ENCODE data around the gene RRP7A.
"Not testable (repeated sequence)": the region's sequence is repeated elsewhere in the genome, so short reads cannot be mapped to it uniquely, and the experiment has no call there.

RRP7A gene

DNA sequence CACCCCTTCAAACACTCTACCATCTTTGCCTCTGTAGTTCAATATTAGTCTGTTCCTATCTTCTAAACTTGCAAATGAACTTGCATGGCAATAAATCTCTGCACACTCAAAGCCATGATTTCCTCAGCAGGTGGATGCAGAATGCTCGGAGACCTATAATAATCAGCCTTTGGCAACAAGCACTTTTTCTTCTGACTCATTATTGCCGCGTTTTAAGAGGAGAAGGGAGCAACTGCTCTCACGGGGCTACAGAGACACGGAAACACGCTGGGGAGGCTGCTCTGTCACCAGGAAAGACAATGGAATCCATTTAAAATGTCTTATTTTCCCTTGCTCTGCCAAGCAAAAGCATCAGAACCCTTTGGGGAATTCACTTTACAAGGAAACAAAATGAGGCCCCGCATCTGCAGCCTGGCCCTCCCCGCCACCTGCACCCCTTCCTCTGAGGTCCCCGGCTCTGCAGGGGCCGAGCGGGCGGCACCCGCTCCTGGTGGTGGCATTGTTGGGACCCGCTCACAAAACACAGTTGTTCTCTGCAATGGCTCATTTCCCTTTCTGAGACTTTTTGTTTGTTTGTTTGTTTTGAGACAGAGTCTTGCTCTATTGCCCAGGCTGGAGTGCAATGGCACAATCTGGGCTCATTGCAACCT is 15.6 kb upstream of the RRP7A start:
- not testable (repeated sequence) for DNase-seq

- no peak for DNase-seq
Measured at GRCh38 chr22:42533638-42533977, 14.0 kb upstream of the RRP7A start.

DNA sequence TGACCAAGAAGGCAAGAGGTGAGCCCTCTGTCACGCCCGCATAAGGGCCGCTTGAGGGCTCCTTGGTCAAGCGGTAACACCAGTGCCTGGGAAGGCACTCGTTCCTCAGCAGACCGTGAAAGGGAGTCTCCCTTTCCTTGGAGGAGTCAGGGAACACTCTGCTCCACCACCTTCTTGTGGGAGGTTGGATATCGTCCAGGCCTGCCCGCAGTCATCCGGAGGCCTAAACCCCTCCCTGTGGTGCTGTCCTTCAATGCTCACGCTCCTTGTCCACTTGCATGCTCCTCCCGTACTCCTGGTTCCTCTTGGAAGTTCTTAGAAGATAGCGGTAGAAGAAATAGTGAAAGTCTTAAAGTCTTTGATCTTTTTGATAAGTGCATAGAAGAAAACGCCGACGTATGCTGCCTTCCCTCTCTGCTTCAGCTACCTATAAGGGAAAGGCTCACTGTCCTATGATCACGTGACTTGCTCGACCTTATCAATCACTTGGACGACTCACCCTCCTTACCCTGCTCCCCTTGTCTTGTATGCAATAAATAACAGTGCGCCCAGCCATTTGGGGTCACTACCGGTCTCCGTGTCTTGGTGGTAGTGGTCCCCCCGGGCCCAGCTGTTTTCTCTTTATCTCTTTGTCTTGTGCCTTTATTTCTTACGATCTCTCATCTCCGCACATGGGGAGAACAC is 11.9 kb upstream of the RRP7A start:
- peak; percentile 45 for DNase-seq

- DNase-seq: not testable (repeated sequence)
Measured at GRCh38 chr22:42529435-42529834, 9.8 kb upstream of the RRP7A start.

- DNase-seq: no peak
Measured at GRCh38 chr22:42528591-42529307, 9.2 kb upstream of the RRP7A start.

GRCh38 chr22:42522546-42522945 is 3.0 kb upstream of the RRP7A start:
- no peak for DNase-seq

DNA sequence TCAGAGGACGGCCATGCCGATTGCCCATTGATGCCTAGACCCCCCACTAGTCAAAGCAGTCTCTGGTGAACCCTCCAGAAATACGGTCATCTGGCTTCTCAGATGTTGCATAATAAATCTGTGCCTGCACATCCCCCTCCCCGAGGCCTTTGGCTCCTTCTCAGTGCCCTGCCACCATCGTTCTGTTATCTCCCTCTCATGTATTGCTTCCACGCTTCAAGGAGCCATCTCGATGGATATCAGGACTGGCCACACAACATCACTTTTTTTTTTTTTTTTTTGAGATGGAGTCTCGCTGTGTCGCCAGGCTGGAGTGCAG is 1.6 kb upstream of the RRP7A start:
- DNase-seq: no peak

GRCh38 chr22:42518638-42519524 is 715 bp downstream of the RRP7A start:
- DNase-seq: not testable (repeated sequence)

DNA sequence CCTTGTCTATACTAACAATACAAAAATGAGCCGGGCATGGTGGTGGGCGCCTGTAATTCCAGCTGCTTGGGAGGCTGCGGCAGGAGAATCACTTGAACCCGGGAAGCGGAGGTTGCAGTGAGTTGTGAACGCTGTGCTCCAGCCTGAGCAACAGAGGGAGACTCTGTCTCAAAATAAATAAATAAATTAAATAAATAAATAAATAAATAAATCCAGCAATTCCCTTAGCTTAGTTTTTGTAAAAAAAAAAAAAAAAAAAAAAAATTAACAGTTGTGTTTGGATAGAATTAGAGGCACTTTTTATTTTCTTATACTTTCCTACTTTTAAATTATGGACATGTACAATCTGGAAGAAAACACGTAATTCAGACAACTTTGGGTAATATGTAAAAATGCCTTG is 2.5 kb downstream of the RRP7A start:
- DNase-seq: not testable (repeated sequence)

DNA sequence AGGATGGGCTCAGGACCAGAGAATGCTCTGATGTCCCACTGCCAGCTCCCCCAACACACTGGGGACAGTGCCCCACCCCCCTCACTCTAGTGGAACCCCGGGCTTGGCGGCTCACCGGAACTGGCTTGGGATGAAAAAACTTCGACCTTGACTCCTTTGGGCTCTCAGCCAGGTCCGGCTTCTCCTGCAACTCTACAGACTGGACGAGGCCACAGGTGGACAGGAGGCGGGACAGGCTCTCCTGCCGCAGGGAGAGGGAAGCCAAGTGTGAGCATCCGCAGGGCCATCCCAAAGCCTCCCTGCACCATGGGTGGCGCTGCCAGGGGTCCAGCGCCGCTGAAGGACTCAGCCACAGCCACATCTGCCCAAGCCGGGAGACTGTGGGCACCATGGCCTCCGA is 3.7 kb downstream of the RRP7A start:
- DNase-seq: no peak

- not testable (repeated sequence) for DNase-seq
Measured at GRCh38 chr22:42515304-42515703, 4.3 kb downstream of the RRP7A start.

DNA sequence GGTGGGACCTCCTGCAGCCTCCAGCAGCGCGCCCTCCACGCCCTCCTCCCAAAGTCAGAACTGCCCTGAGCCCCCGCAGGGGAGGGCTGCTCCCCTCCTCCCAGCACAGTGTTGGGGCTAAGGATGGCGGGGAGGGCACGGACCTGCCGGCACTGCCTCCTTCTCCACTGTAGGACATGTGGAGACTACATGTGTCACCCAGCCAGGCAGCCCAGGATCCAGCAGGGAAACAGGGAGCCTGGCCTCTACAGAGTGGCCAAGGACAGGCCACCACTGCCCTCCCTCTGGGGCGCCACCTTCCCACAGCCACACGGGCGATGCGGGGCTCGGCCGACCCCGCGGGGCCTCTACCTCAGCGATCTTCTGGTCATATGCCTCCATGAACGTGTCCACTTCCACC is 5.3 kb downstream of the RRP7A start:
- not testable (repeated sequence) for DNase-seq

DNA sequence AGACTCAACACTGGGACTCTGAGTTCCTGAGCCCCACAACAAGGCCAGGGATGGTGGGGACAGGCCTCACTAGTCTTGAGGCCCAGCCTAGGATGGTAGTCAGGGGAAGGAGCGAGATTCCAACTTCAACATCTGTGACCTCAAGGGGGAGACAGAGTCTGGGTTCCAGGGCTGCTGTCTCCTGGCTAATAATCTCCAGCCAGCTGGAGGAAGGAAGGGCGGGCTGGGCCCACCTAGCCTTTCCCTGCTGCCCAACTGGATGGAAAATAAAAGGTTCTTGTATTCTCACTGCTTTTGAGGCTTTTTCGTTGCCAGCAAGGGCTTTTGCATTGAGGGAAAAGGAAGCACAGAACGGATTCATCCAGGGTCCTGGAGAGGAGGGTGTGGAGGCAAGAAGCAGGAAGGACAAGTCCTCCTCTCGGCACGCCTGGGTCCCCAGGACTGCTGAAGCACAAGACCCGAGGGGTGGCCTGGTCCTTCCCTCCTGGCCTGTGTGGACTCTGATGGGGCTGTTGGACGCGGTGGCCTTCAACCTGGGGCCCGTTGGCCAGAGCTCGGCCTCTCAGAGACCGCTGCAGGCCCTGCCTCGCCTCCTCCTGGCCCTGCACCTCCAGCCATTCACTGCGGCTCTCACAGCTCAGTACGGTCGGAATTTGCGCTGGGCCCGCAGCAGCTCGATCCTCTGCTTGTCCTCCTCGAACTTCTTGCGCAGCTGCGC is 7.2 kb downstream of the RRP7A start:
- DNase-seq: not testable (repeated sequence)

- DNase-seq: no peak
Measured at GRCh38 chr22:42511401-42511891, 8.2 kb downstream of the RRP7A start.

DNA sequence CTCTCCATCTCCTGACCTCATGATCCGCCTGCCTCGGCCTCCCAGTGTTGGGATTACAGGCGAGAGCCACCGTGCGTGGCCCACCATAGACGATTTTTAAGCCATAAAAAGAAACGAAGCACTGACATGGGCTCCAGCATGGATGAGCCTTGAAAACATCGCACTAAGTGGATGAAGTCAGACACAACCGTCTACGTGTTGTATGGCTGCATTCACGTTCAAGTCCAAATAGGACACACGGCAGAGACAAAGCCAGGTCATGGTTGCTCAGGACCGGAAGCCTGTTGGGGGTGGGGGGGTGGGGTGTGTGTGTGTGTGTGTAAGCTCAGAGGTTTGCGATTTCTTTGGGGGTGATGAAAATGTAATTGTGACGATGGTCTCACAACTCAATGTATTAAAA is 10.0 kb downstream of the RRP7A start:
- DNase-seq: no peak

DNA sequence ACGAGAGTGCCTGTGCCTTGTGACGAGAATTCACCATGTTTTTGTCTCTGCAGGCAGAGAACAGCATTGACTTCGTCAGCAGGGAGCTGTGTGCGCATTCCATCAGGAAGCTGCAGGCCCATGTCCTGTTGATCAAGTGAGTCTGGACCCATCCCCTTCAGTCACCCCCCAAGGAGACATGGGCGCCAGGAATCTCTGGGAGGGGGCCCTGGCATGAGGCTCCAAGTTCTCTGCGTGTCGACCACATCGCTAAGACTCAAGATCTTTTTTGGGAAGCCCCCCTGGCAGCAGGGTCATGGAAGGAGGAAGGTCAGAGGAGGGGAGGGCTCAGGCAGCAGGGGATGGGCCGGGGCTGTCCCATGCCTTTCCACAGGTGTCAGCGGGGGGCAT is 10.6 kb downstream of the RRP7A start:
- not testable (repeated sequence) for DNase-seq

- DNase-seq: not testable (repeated sequence)
Measured at GRCh38 chr22:42508327-42508974, 11.1 kb downstream of the RRP7A start.

- DNase-seq: no peak
Measured at GRCh38 chr22:42500836-42501179, 18.8 kb downstream of the RRP7A start.

- no peak for DNase-seq
Measured at GRCh38 chr22:42500161-42500835, 19.3 kb downstream of the RRP7A start.

GRCh38 chr22:42499773-42500160 is 19.8 kb downstream of the RRP7A start:
- DNase-seq: not testable (repeated sequence)

DNA sequence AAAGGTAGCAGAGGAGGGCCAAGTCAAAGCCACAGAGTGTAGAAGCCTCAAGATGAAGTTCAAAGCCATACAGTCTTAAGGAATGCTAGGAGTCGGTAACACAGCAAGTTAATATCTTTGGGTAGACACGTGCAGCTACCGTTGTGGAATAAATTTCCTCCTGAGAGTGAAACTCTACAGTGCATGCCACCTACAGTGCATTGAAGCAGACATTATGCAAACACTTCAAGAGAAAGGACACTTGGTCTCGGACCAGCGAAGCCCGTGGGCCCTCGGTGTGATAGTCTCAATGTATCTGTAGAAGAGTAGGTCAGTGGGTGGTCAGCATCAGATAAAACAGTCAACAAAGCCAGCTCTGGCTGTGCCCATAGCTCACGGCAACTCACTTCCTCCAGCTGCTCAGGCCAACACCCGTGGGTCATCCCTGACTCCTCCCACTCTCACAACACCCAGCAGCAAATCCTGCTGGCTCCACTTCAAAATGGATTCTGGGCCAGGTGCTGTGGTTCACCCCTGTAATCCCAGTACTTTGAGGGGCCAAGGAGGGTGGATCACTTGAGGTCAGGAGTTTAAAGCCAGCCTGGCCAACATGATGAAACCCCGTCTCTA is 24.0 kb downstream of the RRP7A start:
- DNase-seq: not testable (repeated sequence)
